Breast epithelium (tissue), 3 donors: Measurements from ENCODE around the gene MBTPS2.

Source experiments
- CTCF ChIP-seq, 3 donors: fragments of 450-650 bp; IDR thresholded peaks; one replicate each; pipeline ENCODE4 v1.5.1; 2016 to 2017; ENCODE audit warnings: antibody characterized with exemption in 3 of 3, mild to moderate bottlenecking in 3 of 3, moderate library complexity in 3 of 3
- POLR2A ChIP-seq: fragments of 450-650 bp; IDR thresholded peaks from one replicate; pipeline ENCODE4 v1.6.1; 2016; ENCODE audit warnings: antibody characterized with exemption, mild to moderate bottlenecking, moderate library complexity

GRCh38 chrX:21847342-21847741 is 7.9 kb downstream of the MBTPS2 start:
- no peak for TF ChIP-seq POLR2A
- TF ChIP-seq CTCF (IDR thresholded peaks at IDR 0.05): no peak
